ENCODE data around the gene STK33. TPM values are rescaled to one million over a fixed set of nuclear protein-coding genes. Genes with fewer than 3 reads are reported as not detected.

The STK33 gene
- total and polyA plus RNA-seq, 2 donors (not counting 3 experiments of a cell fraction or from before 2014, with no cell fraction given): 0.63 to 3.4 TPM

GRCh38 chr11:8415195-8415594 lies 178.8 kb downstream of the STK33 start:
- ChIA-PET POLR2A (no interaction called here), CTCF (no interaction called here)
- DNase-seq (ENCODE audit: low read depth, low spot score) (no peak), FAIRE-seq (no peak)
- Histone ChIP-seq H3K27ac (ENCODE audit: insufficient read depth, low read depth, low read length) (no peak overlapping the region), H2AFZ (ENCODE audit: low read depth, low read length) (no peak overlapping the region), H3K9ac (replicated peaks; ENCODE audit: extremely low read depth, insufficient read depth, low read length) (no peak overlapping the region), H3K27me3 (ENCODE audit: control insufficient read depth in 2 of 2, insufficient read depth in 2 of 2, low read length in 2 of 2) (peaks cover 0 to 3% of the 10 kb centered on the region in 2 experiments), H3K79me2 (ENCODE audit: control insufficient read depth, insufficient read depth, low read length) (no peaks in the 10 kb centered on the region), H3K4me3 (replicated peaks in 1 of 3; ENCODE audit: insufficient read depth in 1 of 3, low read depth in 1 of 3, low read length in 3 of 3) (no peak overlapping the region), H3K9me3 (replicated peaks; ENCODE audit: control insufficient read depth, insufficient read depth, low read length) (no peaks in the 10 kb centered on the region), H3K4me1 (ENCODE audit: control insufficient read depth, extremely low read depth, insufficient read depth, low read length) (no peaks in the 10 kb centered on the region), H4K20me1 (replicated peaks; ENCODE audit: control insufficient read depth, extremely low read depth, insufficient read depth, low read length) (no peaks in the 10 kb centered on the region), H3K9me1 (replicated peaks; ENCODE audit: control insufficient read depth, extremely low read depth, insufficient read depth, low read length) (no peaks in the 10 kb centered on the region), H3K4me2 (ENCODE audit: insufficient read depth, low read length) (no peak overlapping the region), H3K36me3 (ENCODE audit: control insufficient read depth in 2 of 2, extremely low read depth in 1 of 2, insufficient read depth in 2 of 2, low read length in 2 of 2) (no peaks in the 10 kb centered on the region)
- dilution Hi-C loops (cut with MboI; ENCODE audit: extremely low pct_ligation_motif_present, low sequenced_read_pairs) (no loop called here), intact Hi-C loops (cut with micrococcal nuclease) (no loop called here)
- no TSS peak for BruUV-seq (replicated peaks)
- TF ChIP-seq JUN (IDR thresholded peaks at IDR 0.05; ENCODE audit: borderline replicate concordance, insufficient read depth, insufficient read length, low read depth): no peak

- ChIA-PET CTCF (no interaction called here), POLR2A (no interaction called here)
- dilution Hi-C loops (cut with MboI; ENCODE audit: extremely low pct_ligation_motif_present, low sequenced_read_pairs) (no loop called here), intact Hi-C loops (cut with micrococcal nuclease) (no loop called here)
- H3K79me2 ChIP-seq (ENCODE audit: control insufficient read depth, insufficient read depth, low read length): no peaks in the 10 kb centered on the region
- no peak overlapping the region for H2AFZ ChIP-seq (ENCODE audit: low read depth, low read length)
- no peaks in the 10 kb centered on the region for H3K9me1 ChIP-seq (replicated peaks; ENCODE audit: control insufficient read depth, extremely low read depth, insufficient read depth, low read length)
- DNase-seq (ENCODE audit: low read depth, low spot score) (no peak), FAIRE-seq (no peak)
- no peaks in the 10 kb centered on the region for H4K20me1 ChIP-seq (replicated peaks; ENCODE audit: control insufficient read depth, extremely low read depth, insufficient read depth, low read length)
- BruUV-seq (replicated peaks): no TSS peak
- H3K4me3 ChIP-seq (replicated peaks in 1 of 3; ENCODE audit: insufficient read depth in 1 of 3, low read depth in 1 of 3, low read length in 3 of 3): no peak overlapping the region
- H3K27me3 ChIP-seq (ENCODE audit: control insufficient read depth in 2 of 2, insufficient read depth in 2 of 2, low read length in 2 of 2): no peaks in the 10 kb centered on the region
- no peak overlapping the region for H3K9ac ChIP-seq (replicated peaks; ENCODE audit: extremely low read depth, insufficient read depth, low read length)
- H3K9me3 ChIP-seq (replicated peaks; ENCODE audit: control insufficient read depth, insufficient read depth, low read length): no peaks in the 10 kb centered on the region
- no peaks in the 10 kb centered on the region for H3K36me3 ChIP-seq (ENCODE audit: control insufficient read depth in 2 of 2, extremely low read depth in 1 of 2, insufficient read depth in 2 of 2, low read length in 2 of 2)
- no peaks in the 10 kb centered on the region for H3K4me1 ChIP-seq (ENCODE audit: control insufficient read depth, extremely low read depth, insufficient read depth, low read length)
- no peak overlapping the region for H3K4me2 ChIP-seq (ENCODE audit: insufficient read depth, low read length)
- no peak for TF ChIP-seq JUN (IDR thresholded peaks at IDR 0.05; ENCODE audit: borderline replicate concordance, insufficient read depth, insufficient read length, low read depth)
- no peak for TF ChIP-seq MYC (IDR thresholded peaks at IDR 0.05; ENCODE audit: low read depth, low read length)
- TF ChIP-seq EZH2 (IDR thresholded peaks at IDR 0.05; ENCODE audit: borderline replicate concordance, low read depth, low read length, severe bottlenecking): no peak
- TF ChIP-seq POLR2A (IDR thresholded peaks at IDR 0.05; ENCODE audit: low read depth, low read length): no peak
- TF ChIP-seq POLR2AphosphoS5 (IDR thresholded peaks at IDR 0.05; ENCODE audit: insufficient read depth, low read depth, low read length): no peak
- TF ChIP-seq MAX (IDR thresholded peaks at IDR 0.05; ENCODE audit: insufficient read depth, insufficient read length): no peak
- TF ChIP-seq CTCF (IDR thresholded peaks at IDR 0.05; ENCODE audit: extremely low read depth in 1 of 2, insufficient read depth in 1 of 2, low read depth in 1 of 2, low read length in 2 of 2): no peak
- no peak for TF ChIP-seq FOS (IDR thresholded peaks at IDR 0.05; ENCODE audit: borderline replicate concordance, insufficient read depth, low read length)
- TF ChIP-seq GATA2 (IDR thresholded peaks at IDR 0.05; ENCODE audit: insufficient read depth, insufficient read length, low read depth, low read length): no peak
- no peak overlapping the region for H3K27ac ChIP-seq (ENCODE audit: insufficient read depth, low read depth, low read length)
These were observed 185.7 kb downstream of the STK33 start for GRCh38 chr11:8408151-8408941.
